Psoas muscle (tissue), 8 donors: Measurements from ENCODE around the gene SLC27A1. TPM values are rescaled to one million over a fixed set of nuclear protein-coding genes. Genes with fewer than 3 reads are reported as not detected.
"Not testable (repeated sequence)": the region's sequence is repeated elsewhere in the genome, so short reads cannot be mapped to it uniquely, and the experiment has no call there.

Source experiments
- ATAC-seq, 4 donors: fragments of 200-7000 bp; cut with Tn5 transposase; one replicate each; pipeline ENCODE4 v1.9.1; 2020; ENCODE audit warnings: moderate library complexity in 3 of 4, mild to moderate bottlenecking in 2 of 4
- DNase-seq, 2 donors: peaks; one replicate each; pipeline ENCODE4 v3.0.0-alpha.2; 2020
- H3K27ac ChIP-seq: fragments of 200-600 bp; one replicate; pipeline ENCODE4 v1.8.0; 2022
- H3K27me3 ChIP-seq, 3 donors: fragments of 200-600 bp in 1 of 3; one replicate each; pipeline versions ENCODE4 v1.6.1 to v1.8.0; 2013 to 2022; ENCODE audit warnings: low read length in 2 of 3, mild to moderate bottlenecking in 2 of 3, moderate library complexity in 1 of 3; ENCODE audit not compliant: insufficient read depth in 3 of 3
- H3K36me3 ChIP-seq, 2 donors: fragments of 200-600 bp in 1 of 2; one replicate each; pipeline versions ENCODE4 v1.6.1 to v1.8.0; 2013 to 2022; ENCODE audit warnings: low read depth in 1 of 2, mild to moderate bottlenecking in 1 of 2, moderate library complexity in 1 of 2; ENCODE audit not compliant: insufficient read depth in 1 of 2
- H3K4me1 ChIP-seq: fragments of 200-600 bp; one replicate; pipeline ENCODE4 v1.8.0; 2022
- H3K4me3 ChIP-seq: fragments of 200-600 bp; one replicate; pipeline ENCODE4 v1.8.0; 2022; ENCODE audit warnings: mild to moderate bottlenecking
- H3K9me3 ChIP-seq: fragments of 200-600 bp; one replicate; pipeline ENCODE4 v1.8.0; 2022
- CTCF ChIP-seq: fragments of 200-600 bp; IDR thresholded peaks from one replicate; pipeline ENCODE4 v1.8.0; 2022; ENCODE audit warnings: antibody characterized with exemption
- WGBS, 3 donors: extraction: QIAGEN DNeasy Blood & Tissue Kit; methylation state at CpG; one replicate each; pipeline versions ENCODE4 v1.1.6 to v1.1.7; 2013; 5-methylcytosine and 5-hydroxymethylcytosine counted together
- intact Hi-C, 2 donors: fragments of 100-400 bp; cut with DNase I; formaldehyde crosslinking; loops; one replicate each; pipeline versions ENCODE4 v1.11.0 to v1.14.2; 2022
- polyA plus RNA-seq, 3 donors: library from polyadenylated mRNA; stranded (reverse); fragments of 200-250 nt; gene quantifications; one replicate each; pipeline ENCODE4 v1.2.3, GENCODE V29; 2013
- total RNA-seq, 4 donors: library from RNA; stranded (reverse); fragmentation: NEBNext Ultra II Directional in 2 of 4; extraction: Animal tissue kit (Norgen Biotek cat#: 25700) in 2 of 4; gene quantifications; one replicate each; pipeline versions ENCODE4 v1.2.1 to v1.2.4, GENCODE V29; 2021 to 2023
- donor health status: healthy with polysubstance abuse.
- donor health status: DM: no; HTN: no; CAD: no; lungs with moderate emphysema.
- donor health status: Bipolar disorder and iron deficiency.
- donor health status: healthy.
- donor health status: DM: yes; HTN: yes; CAD: no.
- donor health status: DM: no; HTN: no; CAD: no.
- donor health status: DM: no; HTN: no; CAD: no.
- donor health status: DM: yes; HTN: yes; CAD: no.

SLC27A1 gene
- total and polyA plus RNA-seq, 7 donors, result 11.8 to 40.1 (median 25.5) TPM

GRCh38 chr19:17499025-17499424 is 28.7 kb downstream of the SLC27A1 start:
- peak; percentile 23 for TF ChIP-seq CTCF
- peaks cover 0 to 41% of the 10 kb centered on the region in 2 donors for H3K36me3 ChIP-seq
- ATAC-seq, result peak in 1 of 4 donors; percentile 48
- H3K9me3 ChIP-seq, DNase-seq, H3K27me3 ChIP-seq, H3K4me3 ChIP-seq, intact Hi-C loops: not testable (repeated sequence)
- WGBS, 3 donors, result 64 to 70% (median 66%) methylated on average over 10 to 12 of the region's 12 CpGs
- peak overlapping the region; percentile 72 for H3K27ac ChIP-seq
- peaks cover 15% of the 10 kb centered on the region for H3K4me1 ChIP-seq

GRCh38 chr19:17499648-17500446 is 29.5 kb downstream of the SLC27A1 start:
- WGBS, 3 donors, result 45 to 50% (median 47%) methylated on average over 21 of the region's 21 CpGs
- intact Hi-C loops, result no loop called here
- Histone ChIP-seq H3K27ac (peak overlapping the region; percentile 72), H3K9me3 (no peaks in the 10 kb centered on the region), H3K27me3 (no peaks in the 10 kb centered on the region), H3K4me3 (no peak overlapping the region), H3K4me1 (peaks cover 15% of the 10 kb centered on the region), H3K36me3 (peaks cover 0 to 49% of the 10 kb centered on the region in 2 donors)
- TF ChIP-seq CTCF, result no peak
- DNase-seq, result no peak
- peak; percentile 26 to 45 (median 30) for ATAC-seq

- intact Hi-C loops, result no loop called here
- no peak for TF ChIP-seq CTCF
- ATAC-seq, result no peak
- Histone ChIP-seq H3K4me3 (no peak overlapping the region), H3K27me3 (no peaks in the 10 kb centered on the region), H3K9me3 (no peaks in the 10 kb centered on the region), H3K4me1 (peaks cover 15% of the 10 kb centered on the region), H3K27ac (peak overlapping the region; percentile 72), H3K36me3 (peaks cover 0 to 57% of the 10 kb centered on the region in 2 donors)
- DNase-seq, result no peak
- WGBS, 3 donors, result 90 to 94% (median 91%) methylated on average over 27 of the region's 27 CpGs
Observed at GRCh38 chr19:17500447-17501198, 30.3 kb downstream of the SLC27A1 start.

GRCh38 chr19:17503240-17503639 is 32.9 kb downstream of the SLC27A1 start:
- peaks cover 0 to 49% of the 10 kb centered on the region in 2 donors for H3K36me3 ChIP-seq
- WGBS, 3 donors, result 90 to 95% (median 91%) methylated on average over 6 of the region's 6 CpGs
- intact Hi-C loops, result no loop called here
- ATAC-seq (no peak), DNase-seq (no peak)
- H3K4me1 ChIP-seq, result peaks cover 9% of the 10 kb centered on the region
- no peaks in the 10 kb centered on the region for H3K9me3 ChIP-seq
- H3K27ac ChIP-seq, result no peak overlapping the region
- H3K4me3 ChIP-seq, result no peak overlapping the region
- no peaks in the 10 kb centered on the region for H3K27me3 ChIP-seq
- no peak for TF ChIP-seq CTCF
